T47D (cell line): ENCODE measurements around the gene ANLN.
"Not testable (repeated sequence)": the region's sequence is repeated elsewhere in the genome, so short reads cannot be mapped to it uniquely, and the experiment has no call there.

Source experiments
- DNase-seq, 2 experiments: peaks; one replicate each; pipeline versions ENCODE4 v3.0.0 to v3.0.0-alpha.2; 2011 to 2012; ENCODE audit warnings: low read depth in 1 of 2, low spot score in 1 of 2
- JUND ChIP-seq: IDR thresholded peaks from 2 replicates; pipeline ENCODE4 v1.6.1; 2012; ENCODE audit warnings: low read depth
- in situ Hi-C: cut with HindIII; loops from 2 replicates; pipeline ENCODE4 v1.10.0; 2016; ENCODE audit warnings: low sequenced_read_pairs, low pct_unique_long_range_greater_than_20kb

The ANLN gene

DNA sequence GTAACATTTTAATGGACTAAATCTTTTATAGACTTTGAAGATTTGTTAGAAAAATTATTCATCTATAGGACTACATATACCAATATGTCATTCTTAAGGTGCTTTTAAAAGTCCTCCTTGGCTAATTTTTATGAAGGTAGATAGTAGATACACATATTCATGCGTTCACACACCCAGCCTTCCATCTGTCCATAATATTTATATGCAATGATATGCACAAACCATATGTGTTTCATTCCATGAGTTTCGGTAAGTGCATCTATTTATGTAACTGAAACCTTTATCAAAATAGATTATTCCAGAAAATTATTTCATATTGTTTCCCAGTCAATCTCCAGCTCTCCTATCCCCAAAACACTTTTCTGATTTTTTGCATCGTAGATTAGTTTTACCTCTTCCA, 101.7 kb downstream of the ANLN start:
- in situ Hi-C loops, result no loop called here
- no peak for DNase-seq
- no peak for TF ChIP-seq JUND

DNA sequence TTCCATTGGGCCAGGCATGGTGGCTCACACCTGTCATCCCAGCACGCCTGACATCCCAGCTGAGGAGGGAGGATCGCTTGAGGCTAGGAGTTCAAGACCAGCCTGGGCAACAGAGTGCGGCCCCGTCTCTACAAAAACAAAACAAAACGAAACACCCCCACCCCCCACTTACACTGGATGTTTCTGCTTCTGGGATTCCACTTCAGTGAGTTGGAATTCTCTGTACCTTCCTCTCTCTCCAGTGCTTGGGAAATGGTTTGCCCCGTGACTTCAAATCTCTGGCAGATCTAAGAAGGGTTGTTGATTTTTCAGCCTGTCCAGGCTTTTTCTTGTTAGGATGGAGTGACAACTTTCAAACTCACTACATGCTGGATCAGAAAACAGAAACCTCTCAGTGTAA, 106.9 kb downstream of the ANLN start:
- DNase-seq, result no peak
- in situ Hi-C loops, result no loop called here
- TF ChIP-seq JUND, result no peak

DNA sequence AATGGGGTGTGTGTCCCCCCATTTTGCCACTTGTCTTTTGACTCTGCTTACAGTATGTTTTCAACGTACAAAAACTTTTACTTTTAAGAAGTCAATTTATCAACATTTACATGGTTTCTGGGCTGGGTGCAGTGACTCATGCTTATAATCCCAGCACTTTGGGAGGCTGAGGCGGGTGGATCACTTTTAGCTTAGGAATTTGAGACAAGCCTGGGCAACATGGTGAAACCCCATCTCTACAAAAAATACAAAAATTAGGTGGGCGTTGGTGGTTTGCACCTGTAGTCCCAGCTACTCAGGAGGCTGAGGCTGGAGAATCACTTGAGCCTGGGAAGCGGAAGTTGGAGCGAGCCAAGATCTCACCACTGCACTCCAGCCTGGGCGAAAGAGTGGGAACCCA, 107.5 kb downstream of the ANLN start:
- DNase-seq, in situ Hi-C loops: not testable (repeated sequence)

DNA sequence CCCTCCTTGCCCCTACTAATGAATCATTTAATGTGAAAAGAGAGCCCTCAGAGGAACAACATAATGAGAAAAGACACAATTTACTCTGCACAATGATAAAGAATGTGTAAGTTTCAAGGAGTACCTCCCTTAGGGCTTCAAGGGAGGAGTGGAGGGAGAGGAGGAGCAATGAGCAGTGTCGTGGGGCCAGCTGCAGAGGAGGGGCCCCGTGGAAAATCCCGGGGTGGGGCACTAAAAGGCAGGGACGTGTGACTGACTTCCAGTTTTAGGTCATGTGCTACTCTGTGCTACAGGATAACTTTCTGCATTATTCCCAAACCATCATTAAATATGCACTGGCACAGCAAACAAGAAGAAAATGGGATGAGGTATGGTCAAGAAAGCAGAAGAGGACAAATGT, 108.1 kb downstream of the ANLN start:
- no peak for TF ChIP-seq JUND
- in situ Hi-C loops, result no loop called here
- DNase-seq, result no peak
